Mesodermal cell (in vitro differentiated cells): Measurements from ENCODE around the gene RBM33.

Source experiments
- H3K27ac ChIP-seq: 2 replicates; pipeline ENCODE4 v1.7.0; 2013; ENCODE audit warnings: mild to moderate bottlenecking, low read depth, low read length, moderate library complexity; ENCODE audit not compliant: severe bottlenecking
- H3K36me3 ChIP-seq: 2 replicates; pipeline ENCODE4 v1.7.1; 2013; ENCODE audit warnings: mild to moderate bottlenecking, low read length, moderate library complexity; ENCODE audit not compliant: control insufficient read depth, insufficient read depth
- H3K4me1 ChIP-seq: one replicate; pipeline ENCODE4 v1.7.1; 2013; ENCODE audit warnings: mild to moderate bottlenecking, low read length; ENCODE audit not compliant: insufficient read depth, control insufficient read depth, poor library complexity, severe bottlenecking
- H3K4me3 ChIP-seq: 2 replicates; pipeline ENCODE4 v1.7.0; 2013; ENCODE audit warnings: low read length, control low read depth, mild to moderate bottlenecking; ENCODE audit not compliant: insufficient read depth, poor library complexity, severe bottlenecking; ENCODE audit errors: extremely low read depth
- H3K9me3 ChIP-seq: 2 replicates; pipeline ENCODE4 v1.7.1; 2013; ENCODE audit warnings: mild to moderate bottlenecking, low read length, moderate library complexity; ENCODE audit not compliant: control insufficient read depth
- WGBS, 2 experiments: methylation state at CpG; one replicate each; pipeline ENCODE4 v1.1.5; 2013; ENCODE audit warnings: missing lambda C conversion rate in 2 of 2; ENCODE audit not compliant: insufficient coverage in 2 of 2; 5-methylcytosine and 5-hydroxymethylcytosine counted together

The RBM33 gene

GRCh38 chr7:155793720-155794119 is 149.3 kb downstream of the RBM33 start:
- Histone ChIP-seq H3K4me3 (no peak overlapping the region), H3K4me1 (no peaks in the 10 kb centered on the region), H3K27ac (no peak overlapping the region), H3K36me3 (no peaks in the 10 kb centered on the region), H3K9me3 (no peaks in the 10 kb centered on the region)
- WGBS, 2 experiments = 88 to 100% methylated on average over 1 to 4 of the region's 4 CpGs

- H3K9me3 ChIP-seq = no peaks in the 10 kb centered on the region
- H3K4me3 ChIP-seq = no peak overlapping the region
- WGBS, 2 experiments = 87 to 90% methylated on average over 4 to 6 of the region's 9 CpGs
- no peaks in the 10 kb centered on the region for H3K36me3 ChIP-seq
- no peak overlapping the region for H3K27ac ChIP-seq
- no peaks in the 10 kb centered on the region for H3K4me1 ChIP-seq
Observed at GRCh38 chr7:155794196-155794595, 149.7 kb downstream of the RBM33 start.

- Histone ChIP-seq H3K4me1 (no peaks in the 10 kb centered on the region), H3K27ac (no peak overlapping the region), H3K36me3 (no peaks in the 10 kb centered on the region), H3K4me3 (no peak overlapping the region), H3K9me3 (no peaks in the 10 kb centered on the region)
- WGBS, 2 experiments = 84 to 93% methylated on average over 4 to 7 of the region's 7 CpGs
Observed at GRCh38 chr7:155795401-155795800, 150.9 kb downstream of the RBM33 start.

- no peaks in the 10 kb centered on the region for H3K9me3 ChIP-seq
- WGBS, 2 experiments = 89 to 93% methylated on average over 8 of the region's 8 CpGs
Observed at GRCh38 chr7:155795951-155796350, 151.5 kb downstream of the RBM33 start.

GRCh38 chr7:155796381-155797261 is 152.2 kb downstream of the RBM33 start:
- no peaks in the 10 kb centered on the region for H3K9me3 ChIP-seq
- no peak overlapping the region for H3K27ac ChIP-seq
- no peaks in the 10 kb centered on the region for H3K36me3 ChIP-seq
- H3K4me3 ChIP-seq = no peak overlapping the region
- H3K4me1 ChIP-seq = no peaks in the 10 kb centered on the region
- WGBS, 2 experiments = 45 to 50% methylated on average over 49 to 50 of the region's 60 CpGs

More at GRCh38 chr7:155795951-155796350, 151.5 kb downstream of the RBM33 start:
- H3K36me3 ChIP-seq = no peaks in the 10 kb centered on the region
- H3K27ac ChIP-seq = no peak overlapping the region
- no peak overlapping the region for H3K4me3 ChIP-seq
- no peaks in the 10 kb centered on the region for H3K4me1 ChIP-seq

GRCh38 chr7:155797262-155798250 is 153.1 kb downstream of the RBM33 start:
- Histone ChIP-seq H3K27ac (no peak overlapping the region), H3K4me1 (no peaks in the 10 kb centered on the region), H3K4me3 (no peak overlapping the region), H3K36me3 (no peaks in the 10 kb centered on the region), H3K9me3 (no peaks in the 10 kb centered on the region)
- 82 to 86% methylated on average over 32 to 35 of the region's 38 CpGs for WGBS, 2 experiments

GRCh38 chr7:155798673-155799439 is 154.4 kb downstream of the RBM33 start:
- no peaks in the 10 kb centered on the region for H3K36me3 ChIP-seq
- WGBS, 2 experiments = 95% methylated on average over 9 to 10 of the region's 13 CpGs
- H3K4me3 ChIP-seq = no peak overlapping the region
- H3K9me3 ChIP-seq = no peaks in the 10 kb centered on the region
- H3K4me1 ChIP-seq = no peaks in the 10 kb centered on the region
- H3K27ac ChIP-seq = no peak overlapping the region

GRCh38 chr7:155799514-155799913 is 155.1 kb downstream of the RBM33 start:
- H3K9me3 ChIP-seq = no peaks in the 10 kb centered on the region
- H3K27ac ChIP-seq = no peak overlapping the region
- 81 to 87% methylated on average over 18 to 19 of the region's 19 CpGs for WGBS, 2 experiments
- H3K4me3 ChIP-seq = no peak overlapping the region
- H3K4me1 ChIP-seq = no peaks in the 10 kb centered on the region
- H3K36me3 ChIP-seq = no peaks in the 10 kb centered on the region

GRCh38 chr7:155800301-155800700 is 155.8 kb downstream of the RBM33 start:
- Histone ChIP-seq H3K4me1 (no peaks in the 10 kb centered on the region), H3K4me3 (no peak overlapping the region), H3K9me3 (no peaks in the 10 kb centered on the region), H3K36me3 (no peaks in the 10 kb centered on the region), H3K27ac (no peak overlapping the region)
- WGBS, 2 experiments = 89 to 98% methylated on average over 9 to 11 of the region's 11 CpGs

GRCh38 chr7:155800741-155801267 is 156.3 kb downstream of the RBM33 start:
- H3K4me3 ChIP-seq = no peak overlapping the region
- no peaks in the 10 kb centered on the region for H3K36me3 ChIP-seq
- 87 to 89% methylated on average over 15 to 16 of the region's 16 CpGs for WGBS, 2 experiments
- no peaks in the 10 kb centered on the region for H3K9me3 ChIP-seq
- no peak overlapping the region for H3K27ac ChIP-seq
- no peaks in the 10 kb centered on the region for H3K4me1 ChIP-seq
